Left renal cortex interstitium (tissue), 4 donors: ENCODE data around the gene KCNA4. TPM values are rescaled to one million over a fixed set of nuclear protein-coding genes. Genes with fewer than 3 reads are reported as not detected.
"Not testable (repeated sequence)": the region's sequence is repeated elsewhere in the genome, so short reads cannot be mapped to it uniquely, and the experiment has no call there.

Source experiments
- DNase-seq, 4 donors: peaks; one replicate each; pipeline ENCODE4 v3.0.0-alpha.2; 2013; ENCODE audit warnings: low read depth in 4 of 4, low spot score in 2 of 4, missing footprints in 1 of 4
- polyA plus RNA-seq, 4 donors: library from polyadenylated mRNA; unstranded; fragments of 120-200 nt; gene quantifications; one replicate each; pipeline ENCODE4 v1.2.1, GENCODE V29; 2013; ENCODE audit not compliant: insufficient read length in 4 of 4

The KCNA4 gene
- polyA plus RNA-seq, 4 donors, result 0.20 to 0.33 (median 0.27) TPM

DNA sequence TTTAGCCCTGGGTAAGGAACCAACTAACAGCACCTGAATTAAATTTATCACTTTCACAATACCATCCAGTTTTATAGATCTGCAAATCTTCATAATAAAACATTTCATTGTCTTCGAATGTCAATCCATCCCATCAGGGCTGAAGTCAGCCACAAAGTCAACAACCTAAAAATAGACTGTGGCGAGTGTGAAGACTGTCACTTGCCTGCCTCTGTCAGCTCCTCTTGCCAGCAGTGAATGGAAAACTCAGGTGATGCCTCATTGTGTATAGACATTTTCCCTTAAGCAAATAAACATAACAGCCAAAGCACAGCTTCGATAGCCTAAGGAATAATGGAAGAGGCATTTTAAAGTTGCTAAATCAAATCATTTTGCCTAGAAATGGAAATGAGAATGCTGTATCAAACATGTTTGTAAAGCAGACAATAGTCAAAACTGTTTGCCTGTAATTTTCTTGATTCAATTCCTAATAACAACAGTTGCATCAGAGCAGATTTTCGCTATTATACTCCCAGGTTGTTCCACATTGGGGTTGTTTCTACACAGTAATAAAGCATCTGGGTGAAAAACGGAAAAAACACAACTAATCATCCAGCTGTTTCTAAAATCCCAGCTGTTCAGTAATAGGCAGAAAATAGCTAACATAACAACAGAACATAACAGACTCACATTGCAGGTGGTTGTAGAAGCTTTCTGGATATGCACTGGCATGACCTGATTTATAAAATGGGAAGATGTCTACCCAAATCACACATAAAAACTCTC is 15.7 kb downstream of the KCNA4 start:
- no peak for DNase-seq

DNA sequence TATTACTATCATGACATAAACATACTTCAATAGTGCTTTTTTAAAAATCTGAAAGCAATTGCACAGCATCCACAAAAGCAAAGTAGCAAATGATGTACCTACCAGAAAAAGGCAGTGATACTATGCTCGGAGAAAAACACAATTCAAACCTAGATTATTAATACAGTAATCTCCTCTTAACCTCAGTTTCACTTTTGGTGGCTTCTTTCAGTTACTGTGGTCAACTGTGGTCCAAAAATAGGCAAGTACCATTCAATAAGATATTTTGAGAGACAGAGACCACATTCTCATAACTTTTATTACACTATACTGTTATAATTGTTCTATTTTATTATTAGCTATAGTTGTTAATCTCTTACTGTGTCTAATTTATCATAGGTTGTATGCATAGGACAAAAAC is 20.8 kb downstream of the KCNA4 start:
- no peak for DNase-seq

DNA sequence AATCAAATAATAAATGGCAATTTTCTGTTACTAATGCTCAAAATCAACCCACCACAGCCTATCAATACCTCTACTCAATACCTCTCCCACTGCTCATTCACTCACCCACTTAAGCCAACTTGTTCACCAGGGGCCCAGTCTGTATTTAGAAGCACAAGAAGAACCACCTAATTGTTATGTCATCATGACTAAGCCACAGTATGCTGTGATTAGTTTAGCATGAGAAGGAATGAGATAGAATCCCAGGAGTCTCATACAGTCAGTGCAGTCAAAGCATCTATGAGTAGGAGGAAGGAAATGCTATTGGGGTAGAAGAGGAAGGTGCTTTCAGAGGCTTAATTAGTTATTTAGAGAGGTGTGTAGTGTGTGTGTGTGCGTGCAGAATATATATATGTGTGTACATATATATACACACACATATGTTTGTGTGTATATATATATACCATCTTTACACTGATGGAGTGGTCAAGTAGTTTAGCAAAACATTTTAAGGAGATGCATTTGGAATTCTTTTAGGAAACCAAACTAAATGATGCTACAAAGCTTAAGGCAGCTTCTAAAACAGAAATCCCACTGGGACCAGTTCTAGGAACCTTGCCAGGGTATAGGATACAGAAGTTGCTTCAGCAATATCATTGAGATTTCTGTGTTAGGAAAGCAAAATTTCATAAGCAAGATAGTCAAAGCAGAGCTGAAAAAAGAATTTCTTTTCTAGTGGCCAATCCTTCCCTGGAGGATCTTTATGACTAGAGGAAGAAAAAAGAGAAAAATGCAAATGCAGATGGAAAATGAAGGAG is 27.5 kb downstream of the KCNA4 start:
- DNase-seq, result no peak

DNA sequence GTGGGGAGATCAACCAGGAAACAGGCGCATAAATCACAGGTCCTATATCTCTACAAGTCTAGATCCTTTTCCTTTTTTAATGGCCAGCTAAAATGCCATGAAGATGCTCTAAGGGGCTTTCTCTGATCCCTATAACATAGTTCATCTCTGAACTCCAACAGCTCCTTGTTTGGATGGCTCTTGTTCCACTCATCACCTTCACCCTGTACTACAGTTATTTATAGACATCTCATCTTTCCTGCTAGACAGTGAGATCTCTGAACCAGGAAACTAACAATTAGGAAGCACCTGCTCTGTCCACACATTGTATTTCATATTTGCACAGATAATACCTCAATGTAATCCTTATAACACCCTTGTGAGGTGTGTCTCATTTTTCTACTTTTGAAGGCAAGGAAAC is 31.6 kb downstream of the KCNA4 start:
- DNase-seq, result no peak

DNA sequence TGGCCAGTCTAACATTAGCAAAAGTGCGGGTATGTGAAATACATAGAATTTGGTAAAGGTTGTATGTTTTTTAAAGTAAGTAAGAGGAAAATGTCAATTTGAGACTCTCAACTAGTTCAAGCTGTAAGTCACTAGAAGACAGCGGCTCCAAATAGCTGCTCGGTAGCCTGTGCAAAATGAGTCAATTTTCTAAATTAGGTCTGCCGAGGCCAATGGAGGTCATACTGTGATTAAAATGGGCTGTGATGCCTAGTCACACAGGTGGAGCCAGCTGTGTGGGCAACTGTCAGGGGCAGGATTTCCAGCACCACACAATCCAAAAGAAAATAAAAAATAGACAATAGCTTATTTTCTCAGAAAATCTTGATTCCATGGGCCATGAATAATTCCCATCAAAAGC is 32.3 kb downstream of the KCNA4 start:
- no peak for DNase-seq

DNA sequence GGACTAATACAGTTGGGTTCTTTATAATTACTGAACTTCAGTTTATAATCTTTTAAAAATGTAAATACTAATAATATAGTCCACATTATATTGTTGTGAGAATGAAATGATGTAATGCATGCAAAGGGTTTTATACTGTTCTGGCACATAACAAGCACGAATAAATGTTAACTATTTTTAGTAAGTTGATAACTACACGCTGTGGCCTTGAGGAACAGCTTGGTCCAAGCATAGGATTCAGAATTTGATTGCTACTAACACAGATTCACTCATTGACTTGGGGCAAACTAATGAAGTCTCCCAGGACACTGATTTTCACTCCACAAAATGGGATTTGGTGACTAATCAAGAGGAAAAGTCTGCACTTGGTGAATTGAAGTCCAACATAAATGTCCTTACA is 38.3 kb downstream of the KCNA4 start:
- DNase-seq, result no peak

DNA sequence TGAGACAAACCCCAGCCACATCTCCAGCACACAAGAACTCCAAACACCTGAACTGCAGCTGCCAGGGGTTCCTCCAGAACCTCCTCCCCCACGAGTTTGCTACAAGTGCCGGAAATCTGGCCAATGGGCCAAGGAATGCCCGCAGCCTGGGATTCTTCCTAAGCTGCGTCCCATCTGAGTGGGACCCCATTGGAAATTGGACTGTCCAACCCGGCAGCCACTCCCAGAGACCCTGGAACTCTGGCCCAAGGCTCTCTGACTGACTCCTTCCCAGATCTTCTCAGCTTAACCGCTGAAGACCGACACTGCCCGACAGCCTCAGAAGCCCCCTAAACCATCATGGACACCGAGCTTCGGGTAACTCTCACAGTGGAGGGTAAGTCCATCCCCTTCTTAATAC is 41.2 kb downstream of the KCNA4 start:
- not testable (repeated sequence) for DNase-seq

DNA sequence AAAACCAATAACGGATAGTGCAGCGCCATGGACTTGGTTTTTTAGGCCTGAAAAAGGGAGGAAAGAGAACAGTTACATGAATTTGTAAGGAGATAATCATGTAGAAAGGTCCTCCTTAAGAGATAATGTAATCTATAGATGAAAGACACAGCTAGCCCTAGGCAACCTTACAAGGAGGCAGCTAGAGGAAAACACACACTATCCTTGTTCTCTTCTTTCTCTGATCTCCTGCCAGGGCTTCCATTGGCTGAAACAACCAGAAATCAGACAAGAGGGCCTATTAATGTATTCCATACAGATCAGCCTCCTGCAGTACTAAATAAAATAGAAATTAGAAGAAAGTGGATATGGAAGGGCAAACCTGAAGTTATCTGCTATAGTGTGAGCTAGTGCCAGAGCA is 53.0 kb downstream of the KCNA4 start:
- no peak for DNase-seq

DNA sequence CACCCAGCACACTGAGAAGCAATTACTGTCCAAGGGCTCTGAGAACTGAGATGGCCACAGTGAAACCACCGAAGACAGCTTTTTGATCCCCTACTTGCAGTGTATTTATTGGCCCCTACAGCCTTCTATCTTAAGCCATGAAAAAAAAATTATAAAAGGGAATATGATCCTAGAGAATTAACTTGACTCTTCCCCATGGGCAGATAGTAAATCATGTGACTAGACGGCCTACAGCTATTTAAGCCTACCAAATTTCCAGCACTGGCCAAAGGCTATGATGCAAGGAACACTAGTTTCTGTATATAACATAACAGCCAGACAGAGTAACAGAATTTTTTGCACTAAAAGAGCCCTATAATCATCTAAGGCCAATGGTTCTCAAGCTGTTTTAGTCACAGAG is 53.8 kb downstream of the KCNA4 start:
- DNase-seq, result no peak

DNA sequence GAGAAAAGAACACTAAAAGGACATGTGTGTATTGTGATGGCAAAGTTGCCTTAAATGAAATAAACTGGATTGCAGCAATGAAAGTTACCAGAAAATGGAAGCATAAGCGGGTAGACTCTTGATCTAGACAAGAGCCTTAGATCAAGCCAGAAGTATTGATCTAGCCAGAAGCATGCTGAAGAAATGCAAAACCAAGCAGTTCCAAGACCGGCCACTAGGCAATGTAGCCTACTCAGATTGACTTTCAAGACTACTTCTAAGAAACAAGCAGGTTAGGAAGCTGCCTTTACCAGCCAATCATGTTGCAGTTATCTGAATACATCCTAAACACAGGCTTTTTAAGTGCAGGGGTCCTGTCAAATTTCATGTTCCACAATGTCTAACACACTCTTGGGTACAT is 54.6 kb downstream of the KCNA4 start:
- DNase-seq, result no peak

Other genes with a start within 250 kb of the KCNA4 start
- gene FSHB, start 214.0 kb upstream of the KCNA4 start, polyA plus RNA-seq, result under 1 TPM in 1 of 4 donors, not detected in 3; 0.10 TPM